ENCODE results near the gene OR51A4. TPM values are rescaled to one million over a fixed set of nuclear protein-coding genes. Genes with fewer than 3 reads are reported as not detected.

OR51A4 gene
- polyA plus RNA-seq, 1 donor from 2014 or later, result not detected

GRCh38 chr11:4991060-4991459 lies 43.7 kb upstream of the OR51A4 start:
- Histone ChIP-seq H3K79me2 (replicated peaks; ENCODE audit: insufficient read depth, low read length) (no peaks in the 10 kb centered on the region), H3K27me3 (ENCODE audit: insufficient read depth, low read depth, low read length) (no peaks in the 10 kb centered on the region), H3K4me2 (ENCODE audit: low read length) (no peak overlapping the region), H2AFZ (ENCODE audit: low read depth, low read length) (no peak overlapping the region), H3K36me3 (ENCODE audit: insufficient read depth, low read length) (no peaks in the 10 kb centered on the region), H3K9me3 (ENCODE audit: low read length) (no peaks in the 10 kb centered on the region), H3K27ac (ENCODE audit: low read length) (no peak overlapping the region), H3K9ac (ENCODE audit: low read length) (no peak overlapping the region), H3K9me2 (ENCODE audit: insufficient read depth, low read length) (no peaks in the 10 kb centered on the region), H3K4me3 (ENCODE audit: low read length) (no peak overlapping the region), H4K20me1 (ENCODE audit: insufficient read depth) (no peaks in the 10 kb centered on the region), H3F3A (ENCODE audit: insufficient read depth, low read length, poor library complexity, severe bottlenecking) (no peaks in the 10 kb centered on the region)
- no peak for TF ChIP-seq EP300 (conservative IDR thresholded peaks at IDR 0.05; ENCODE audit: poor library complexity, severe bottlenecking)
- no peak for TF ChIP-seq MXI1 (conservative IDR thresholded peaks at IDR 0.05; ENCODE audit: poor library complexity, severe bottlenecking)
- no peak for TF ChIP-seq EZH2 (IDR thresholded peaks at IDR 0.05; ENCODE audit: borderline replicate concordance, insufficient read depth, low read length, poor library complexity, severe bottlenecking)
- TF ChIP-seq TAF1 (IDR thresholded peaks at IDR 0.05; ENCODE audit: low read depth), result no peak
- TF ChIP-seq CTCF (IDR thresholded peaks at IDR 0.05; ENCODE audit: poor library complexity, severe bottlenecking), result no peak
- TF ChIP-seq POLR2AphosphoS5 (IDR thresholded peaks at IDR 0.05), result no peak

GRCh38 chr11:4983841-4984240 lies 36.4 kb upstream of the OR51A4 start:
- no peak overlapping the region for H2AFZ ChIP-seq (ENCODE audit: low read depth, low read length)
- H3K9me2 ChIP-seq (ENCODE audit: insufficient read depth, low read length), result no peaks in the 10 kb centered on the region
- no peak overlapping the region for H3K4me3 ChIP-seq (ENCODE audit: low read length)
- H3K27me3 ChIP-seq (ENCODE audit: insufficient read depth, low read depth, low read length), result no peaks in the 10 kb centered on the region
- no peak overlapping the region for H3K27ac ChIP-seq (ENCODE audit: low read length)
- no peaks in the 10 kb centered on the region for H3F3A ChIP-seq (ENCODE audit: insufficient read depth, low read length, poor library complexity, severe bottlenecking)
- H3K9me3 ChIP-seq (ENCODE audit: low read length), result no peaks in the 10 kb centered on the region
- TF ChIP-seq POLR2AphosphoS5 (IDR thresholded peaks at IDR 0.05) (no peak), CTCF (IDR thresholded peaks at IDR 0.05; ENCODE audit: poor library complexity, severe bottlenecking) (no peak), EP300 (conservative IDR thresholded peaks at IDR 0.05; ENCODE audit: poor library complexity, severe bottlenecking) (no peak)
- no peaks in the 10 kb centered on the region for H3K79me2 ChIP-seq (replicated peaks; ENCODE audit: insufficient read depth, low read length)
- no peaks in the 10 kb centered on the region for H4K20me1 ChIP-seq (ENCODE audit: insufficient read depth)
- no peak overlapping the region for H3K9ac ChIP-seq (ENCODE audit: low read length)
- no peak overlapping the region for H3K4me2 ChIP-seq (ENCODE audit: low read length)
- no peaks in the 10 kb centered on the region for H3K36me3 ChIP-seq (ENCODE audit: insufficient read depth, low read length)

GRCh38 chr11:4982678-4983077 lies 35.3 kb upstream of the OR51A4 start:
- Histone ChIP-seq H2AFZ (ENCODE audit: low read depth, low read length) (no peak overlapping the region), H4K20me1 (ENCODE audit: insufficient read depth) (no peaks in the 10 kb centered on the region), H3K27me3 (ENCODE audit: insufficient read depth, low read depth, low read length) (no peaks in the 10 kb centered on the region), H3K9ac (ENCODE audit: low read length) (no peak overlapping the region), H3K79me2 (replicated peaks; ENCODE audit: insufficient read depth, low read length) (no peaks in the 10 kb centered on the region), H3K9me2 (ENCODE audit: insufficient read depth, low read length) (no peaks in the 10 kb centered on the region), H3K4me3 (ENCODE audit: low read length) (no peak overlapping the region), H3K27ac (ENCODE audit: low read length) (no peak overlapping the region), H3K4me2 (ENCODE audit: low read length) (no peak overlapping the region), H3F3A (ENCODE audit: insufficient read depth, low read length, poor library complexity, severe bottlenecking) (no peaks in the 10 kb centered on the region), H3K36me3 (ENCODE audit: insufficient read depth, low read length) (no peaks in the 10 kb centered on the region), H3K9me3 (ENCODE audit: low read length) (no peaks in the 10 kb centered on the region)
- TF ChIP-seq TAF1 (IDR thresholded peaks at IDR 0.05; ENCODE audit: low read depth), result no peak
- no peak for TF ChIP-seq POLR2AphosphoS5 (IDR thresholded peaks at IDR 0.05)
- TF ChIP-seq EZH2 (IDR thresholded peaks at IDR 0.05; ENCODE audit: borderline replicate concordance, insufficient read depth, low read length, poor library complexity, severe bottlenecking), result no peak
- no peak for TF ChIP-seq EP300 (conservative IDR thresholded peaks at IDR 0.05; ENCODE audit: poor library complexity, severe bottlenecking)
- no peak for TF ChIP-seq MXI1 (conservative IDR thresholded peaks at IDR 0.05; ENCODE audit: poor library complexity, severe bottlenecking)
- TF ChIP-seq CTCF (IDR thresholded peaks at IDR 0.05; ENCODE audit: poor library complexity, severe bottlenecking), result no peak
- no peak for TF ChIP-seq SMC3 (conservative IDR thresholded peaks at IDR 0.05; ENCODE audit: poor library complexity)
- TF ChIP-seq REST (IDR thresholded peaks at IDR 0.05; ENCODE audit: borderline replicate concordance), result no peak
- no peak for TF ChIP-seq RAD21 (conservative IDR thresholded peaks at IDR 0.05)

Measured in neural cell (in vitro differentiated cells).